Breast epithelium (tissue), 3 donors: ENCODE measurements around the gene COL17A1.

Experiments
- CTCF ChIP-seq, 3 donors: fragments of 450-650 bp; IDR thresholded peaks; one replicate each; pipeline ENCODE4 v1.5.1; 2016 to 2017; ENCODE audit warnings: antibody characterized with exemption in 3 of 3, mild to moderate bottlenecking in 3 of 3, moderate library complexity in 3 of 3
- POLR2A ChIP-seq: fragments of 450-650 bp; IDR thresholded peaks from one replicate; pipeline ENCODE4 v1.6.1; 2016; ENCODE audit warnings: antibody characterized with exemption, mild to moderate bottlenecking, moderate library complexity

DNA sequence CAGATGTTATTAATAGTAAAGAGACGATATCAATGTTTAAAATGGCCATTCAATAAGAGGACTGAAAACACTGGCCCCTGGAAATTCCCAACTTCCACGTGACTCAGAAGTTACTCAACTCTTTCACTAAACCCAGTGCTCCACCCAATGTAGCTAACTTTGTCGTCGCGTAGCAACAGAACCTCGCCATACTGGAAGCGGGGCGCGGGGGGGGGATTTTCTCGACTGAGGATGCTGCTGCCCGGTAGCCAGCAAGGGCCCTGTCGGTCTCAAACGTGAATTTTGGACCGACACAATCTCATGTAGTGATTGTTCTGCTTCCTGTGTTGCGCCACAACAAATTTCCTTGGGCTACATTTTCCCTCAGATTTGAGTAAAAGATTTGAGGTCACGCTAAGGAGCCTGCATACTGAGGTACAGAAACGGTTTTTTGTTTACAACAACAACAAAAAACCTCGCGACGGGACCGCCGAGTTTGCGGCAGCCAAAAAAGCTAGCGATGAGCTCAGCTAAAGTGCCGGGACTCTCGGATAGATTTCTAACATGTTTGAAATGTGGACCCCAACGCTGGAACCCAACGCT is 35.3 kb upstream of the COL17A1 start:
- TF ChIP-seq CTCF (IDR thresholded peaks at IDR 0.05) (no peak), POLR2A (peak; percentile 42)
